Natural killer cell (primary cell): ENCODE results near the gene TBCA. TPM values are rescaled to one million over a fixed set of nuclear protein-coding genes. Genes with fewer than 3 reads are reported as not detected.

Experiments used
- ATAC-seq, 3 donors: fragments of 150-1000 bp in 2 of 3; fragments of 200-7000 bp in 1 of 3; cut with Tn5 transposase; 1 replicate in 1 of 3; 2 replicates in 2 of 3; pipeline ENCODE4 v1.10.0; 2021; ENCODE audit warnings: mild to moderate bottlenecking in 2 of 3, moderate library complexity in 2 of 3
- DNase-seq, 2 donors: peaks; one replicate each; pipeline versions ENCODE4 v3.0.0 to v3.0.0-alpha.2; 2013 to 2021; ENCODE audit warnings: mixed read lengths in 1 of 2
- H3K27ac ChIP-seq: one replicate; pipeline ENCODE4 v1.5.1; 2013; ENCODE audit warnings: mild to moderate bottlenecking, low read length
- H3K27me3 ChIP-seq: one replicate; pipeline ENCODE4 v1.6.1; 2013; ENCODE audit warnings: low read length; ENCODE audit not compliant: control insufficient read depth, insufficient read depth
- H3K36me3 ChIP-seq: one replicate; pipeline ENCODE4 v1.6.1; 2013; ENCODE audit warnings: low read length; ENCODE audit not compliant: control insufficient read depth, insufficient read depth
- H3K4me1 ChIP-seq: one replicate; pipeline ENCODE4 v1.6.1; 2013; ENCODE audit warnings: low read length; ENCODE audit not compliant: control insufficient read depth, insufficient read depth
- H3K4me3 ChIP-seq: one replicate; pipeline ENCODE4 v1.5.1; 2013; ENCODE audit warnings: low read length
- H3K9me3 ChIP-seq: one replicate; pipeline ENCODE4 v1.6.1; 2013; ENCODE audit warnings: low read length; ENCODE audit not compliant: control insufficient read depth, insufficient read depth
- H3K27ac Mint-ChIP-seq, 2 donors: one replicate each; pipeline ENCODE4 v1.8.0; 2022; ENCODE audit warnings: mild to moderate bottlenecking in 2 of 2, mixed read lengths in 2 of 2, moderate library complexity in 1 of 2
- H3K27me3 Mint-ChIP-seq, 2 donors: one replicate each; pipeline ENCODE4 v1.8.0; 2022; ENCODE audit warnings: low read depth in 2 of 2, mixed read lengths in 2 of 2
- H3K36me3 Mint-ChIP-seq: one replicate; pipeline ENCODE4 v1.8.0; 2022; ENCODE audit warnings: mixed read lengths
- H3K4me1 Mint-ChIP-seq, 2 donors: one replicate each; pipeline ENCODE4 v1.8.0; 2022; ENCODE audit warnings: mixed read lengths in 2 of 2
- H3K4me3 Mint-ChIP-seq: one replicate; pipeline ENCODE4 v1.8.0; 2022; ENCODE audit warnings: mild to moderate bottlenecking, moderate library complexity, mixed read lengths
- H3K9me3 Mint-ChIP-seq, 2 donors: one replicate each; pipeline ENCODE4 v1.8.0; 2022; ENCODE audit warnings: mixed read lengths in 2 of 2
- CTCF ChIP-seq: fragments of 200-600 bp; IDR thresholded peaks from one replicate; pipeline ENCODE4 v1.8.0; 2022; ENCODE audit warnings: antibody characterized with exemption
- WGBS: methylation state at CpG from one replicate; pipeline ENCODE4 v1.1.7; 2013; ENCODE audit warnings: missing lambda C conversion rate; ENCODE audit not compliant: insufficient coverage; 5-methylcytosine and 5-hydroxymethylcytosine counted together
- intact Hi-C: fragments of 100-400 bp; cut with micrococcal nuclease; formaldehyde crosslinking; loops from one replicate; pipeline ENCODE4 v1.14.2; 2022
- total RNA-seq, 4 donors: library from RNA; stranded (reverse); fragments of 120-200 nt in 1 of 4; gene quantifications; one replicate each; pipeline versions ENCODE4 v1.2.3 to v1.2.4, GENCODE V29; 2013 to 2022

The TBCA gene
- total RNA-seq, 3 donors from 2014 or later (not counting 1 experiment from before 2014, with no cell fraction given), result 65.0 to 72.3 (median 70.7) TPM

- Mint-ChIP-seq H3K36me3 (no peaks in the 10 kb centered on the region), H3K27me3 (peaks cover 0 to 3% of the 10 kb centered on the region in 2 donors), H3K27ac (peak overlapping the region; percentile 90 to 98), H3K4me1 (peaks cover 29 to 34% of the 10 kb centered on the region in 2 donors), H3K4me3 (peak overlapping the region; percentile 97), H3K9me3 (no peaks in the 10 kb centered on the region)
- Histone ChIP-seq H3K4me1 (peaks cover 12% of the 10 kb centered on the region), H3K9me3 (no peaks in the 10 kb centered on the region), H3K36me3 (peaks cover 5% of the 10 kb centered on the region), H3K27ac (no peak overlapping the region), H3K4me3 (no peak overlapping the region), H3K27me3 (no peaks in the 10 kb centered on the region)
- TF ChIP-seq CTCF, result no peak
- DNase-seq (no peak), ATAC-seq (no peak)
- intact Hi-C loops, result loop anchor here (10.0 kb wide), 1 partner anchor 283 kb away; the partner anchor contains the start of gene WDR41
- 95% methylated on average over 9 of the region's 11 CpGs for WGBS
Measured at GRCh38 chr5:77777281-77777892, 1.2 kb upstream of the TBCA start.

- H3K27ac ChIP-seq, result peak overlapping the region; percentile 53
- TF ChIP-seq CTCF, result no peak
- H3K27ac Mint-ChIP-seq, result peak overlapping the region; percentile 90 to 98
- peaks cover 12% of the 10 kb centered on the region for H3K4me1 ChIP-seq
- H3K4me3 ChIP-seq, result peak overlapping the region; percentile 75
- peaks cover 5% of the 10 kb centered on the region for H3K36me3 ChIP-seq
- 27% methylated on average over 13 of the region's 14 CpGs for WGBS
- ATAC-seq (no peak), DNase-seq (no peak)
- H3K27me3 Mint-ChIP-seq, result no peaks in the 10 kb centered on the region
- no peaks in the 10 kb centered on the region for H3K36me3 Mint-ChIP-seq
- H3K9me3 Mint-ChIP-seq, result no peaks in the 10 kb centered on the region
- H3K4me3 Mint-ChIP-seq, result peak overlapping the region; percentile 97
- no peaks in the 10 kb centered on the region for H3K27me3 ChIP-seq
- intact Hi-C loops, result loop anchor here (10.0 kb wide), 1 partner anchor 282 kb away; the partner anchor contains the start of gene WDR41
- H3K4me1 Mint-ChIP-seq, result peaks cover 32 to 38% of the 10 kb centered on the region in 2 donors
- H3K9me3 ChIP-seq, result no peaks in the 10 kb centered on the region
Measured at GRCh38 chr5:77776554-77777206, 541 bp upstream of the TBCA start.

DNA sequence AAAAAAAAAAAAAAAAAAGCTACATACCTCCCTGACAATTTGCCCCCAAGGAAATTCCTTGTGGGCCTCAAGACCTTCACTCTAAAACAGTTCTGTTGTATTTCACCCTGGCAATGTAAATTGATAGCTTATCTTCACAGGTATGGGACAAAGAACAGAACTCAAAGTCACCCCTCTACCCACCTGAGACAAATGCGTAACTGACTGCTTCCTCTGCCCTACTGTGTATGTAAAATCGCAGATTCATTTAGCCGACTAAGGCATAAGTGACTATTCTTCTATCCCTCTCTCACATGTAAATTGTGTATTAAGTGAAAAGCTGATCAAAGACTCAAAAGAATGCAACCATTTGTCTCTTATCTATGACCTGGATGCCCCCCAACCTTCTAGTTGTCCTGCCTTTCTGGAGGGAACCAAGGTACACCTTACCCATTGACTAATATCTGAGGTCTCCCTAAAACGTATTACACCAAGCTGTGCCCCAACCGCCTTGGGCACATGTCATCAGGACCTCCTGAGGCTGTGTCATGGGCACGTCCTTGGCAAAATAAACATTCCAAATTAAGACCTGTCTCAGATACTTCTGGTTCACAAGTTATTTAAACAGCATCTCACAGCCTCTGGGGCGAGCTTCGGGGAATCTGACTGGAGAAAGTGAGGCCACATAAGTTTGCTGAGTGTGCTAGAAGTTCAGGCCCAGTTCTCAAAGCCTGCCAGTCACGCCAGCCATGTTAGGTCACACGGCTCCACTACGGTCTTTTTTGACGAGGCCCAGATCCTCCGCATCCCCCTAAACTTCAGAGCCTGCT is 954 bp downstream of the TBCA start:
- Mint-ChIP-seq H3K9me3 (no peaks in the 10 kb centered on the region), H3K4me3 (peak overlapping the region; percentile 97), H3K27ac (peak overlapping the region; percentile 90 to 98), H3K27me3 (no peaks in the 10 kb centered on the region), H3K36me3 (no peaks in the 10 kb centered on the region), H3K4me1 (peaks cover 39 to 44% of the 10 kb centered on the region in 2 donors)
- peak in 2 of 3 donors; percentile 23 to 35 for ATAC-seq
- Histone ChIP-seq H3K36me3 (peaks cover 5% of the 10 kb centered on the region), H3K9me3 (no peaks in the 10 kb centered on the region), H3K27me3 (no peaks in the 10 kb centered on the region), H3K4me1 (peaks cover 12% of the 10 kb centered on the region), H3K4me3 (peak overlapping the region; percentile 75), H3K27ac (peak overlapping the region; percentile 99)
- no peak for TF ChIP-seq CTCF
- WGBS, result 3% methylated on average over 10 of the region's 13 CpGs
- intact Hi-C loops, result loop anchor here (10.0 kb wide), 1 partner anchor 280 kb away; the partner anchor contains the start of gene WDR41
- DNase-seq, result peak in 1 of 2 donors; percentile 42
